NB4 (cell line): ENCODE results near the gene SERBP1.

Source experiments
- MYC ChIP-seq: IDR thresholded peaks from 2 replicates; pipeline ENCODE4 v1.6.1; 2011; ENCODE audit warnings: low read depth, low read length
- POLR2A ChIP-seq: IDR thresholded peaks from 2 replicates; pipeline ENCODE4 v1.6.1; 2011; ENCODE audit warnings: mild to moderate bottlenecking; ENCODE audit not compliant: insufficient read length; ENCODE audit errors: extremely low read depth
- TF ChIP-seq, protein P1 (sequence below): IDR thresholded peaks from one replicate; pipeline ENCODE4 v1.5.1; 2012; ENCODE audit warnings: low read depth, low read length

- TF ChIP-seq, protein P1, sequence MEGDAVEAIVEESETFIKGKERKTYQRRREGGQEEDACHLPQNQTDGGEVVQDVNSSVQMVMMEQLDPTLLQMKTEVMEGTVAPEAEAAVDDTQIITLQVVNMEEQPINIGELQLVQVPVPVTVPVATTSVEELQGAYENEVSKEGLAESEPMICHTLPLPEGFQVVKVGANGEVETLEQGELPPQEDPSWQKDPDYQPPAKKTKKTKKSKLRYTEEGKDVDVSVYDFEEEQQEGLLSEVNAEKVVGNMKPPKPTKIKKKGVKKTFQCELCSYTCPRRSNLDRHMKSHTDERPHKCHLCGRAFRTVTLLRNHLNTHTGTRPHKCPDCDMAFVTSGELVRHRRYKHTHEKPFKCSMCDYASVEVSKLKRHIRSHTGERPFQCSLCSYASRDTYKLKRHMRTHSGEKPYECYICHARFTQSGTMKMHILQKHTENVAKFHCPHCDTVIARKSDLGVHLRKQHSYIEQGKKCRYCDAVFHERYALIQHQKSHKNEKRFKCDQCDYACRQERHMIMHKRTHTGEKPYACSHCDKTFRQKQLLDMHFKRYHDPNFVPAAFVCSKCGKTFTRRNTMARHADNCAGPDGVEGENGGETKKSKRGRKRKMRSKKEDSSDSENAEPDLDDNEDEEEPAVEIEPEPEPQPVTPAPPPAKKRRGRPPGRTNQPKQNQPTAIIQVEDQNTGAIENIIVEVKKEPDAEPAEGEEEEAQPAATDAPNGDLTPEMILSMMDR: no peak
- no peak for TF ChIP-seq POLR2A
- TF ChIP-seq MYC: no peak
Measured at GRCh38 chr1:67451356-67451755, 21.2 kb upstream of the SERBP1 start.
